ENCODE measurements around the gene ILF2. TPM values are rescaled to one million over a fixed set of nuclear protein-coding genes. Genes with fewer than 3 reads are reported as not detected.
A peak's percentile ranks its signal among the peaks of the same experiment; 100 is the strongest.
"Not testable (repeated sequence)": the region's sequence is repeated elsewhere in the genome, so short reads cannot be mapped to it uniquely, and the experiment has no call there.

The ILF2 gene
- 100 to 1,000 TPM; 193 to 260 TPM for total RNA-seq

GRCh38 chr1:153670859-153671627, at the start of gene ILF2:
Gene ILF2, minus strand, starts transcription at chr1:153670993. Its CDS starts 71 bp downstream, at chr1:153670922.
- Mint-ChIP-seq H3K4me3 (no peak within 1 kb of the TSS), H3K27ac (no peak within 1 kb of the TSS), H3K36me3 (peaks cover 39% of the 10 kb centered on the region), H3K4me1 (peaks cover 34% of the 10 kb centered on the region), H3K27me3 (no peaks in the 10 kb centered on the region), H3K9me3 (ENCODE audit: low read depth) (no peaks in the 10 kb centered on the region)
- CTCF ChIA-PET: interaction anchor here (1.0 to 3.5 kb wide), 11 partner anchors 10 to 320 kb away, joined by 3 to 13 read pairs (median 7); partner anchors contain the start of genes CHTOP, RAB13, RPS27 and SLC27A3
- peak; percentile 99 for DNase-seq
- peak; percentile 91 for ATAC-seq

- Mint-ChIP-seq H3K27me3 (peaks cover 27% of the 10 kb centered on the region), H3K9me3 (ENCODE audit: low read depth) (no peaks in the 10 kb centered on the region), H3K4me1 (peaks cover 6% of the 10 kb centered on the region), H3K27ac (no peak overlapping the region), H3K36me3 (no peaks in the 10 kb centered on the region), H3K4me3 (no peak overlapping the region)
- no peak for ATAC-seq
- no peak for DNase-seq
- CTCF ChIA-PET: no interaction called here
Observed at GRCh38 chr1:153717330-153717729, 46.5 kb upstream of the ILF2 start.

GRCh38 chr1:153716211-153716610, 45.4 kb upstream of the ILF2 start:
- not testable (repeated sequence) for ATAC-seq
- CTCF ChIA-PET: interaction anchor here (0.7 kb wide), 1 partner anchor 12 kb away, joined by 3 read pairs; no protein-coding TSS in a partner anchor

GRCh38 chr1:153711026-153711425, 40.2 kb upstream of the ILF2 start:
- ATAC-seq: no peak
- no peaks in the 10 kb centered on the region for H3K4me1 Mint-ChIP-seq
- no peak for DNase-seq

More at GRCh38 chr1:153716211-153716610, 45.4 kb upstream of the ILF2 start:
- not testable (repeated sequence) for H3K27ac Mint-ChIP-seq; H3K9me3 Mint-ChIP-seq (ENCODE audit: low read depth); H3K4me3 Mint-ChIP-seq; H3K36me3 Mint-ChIP-seq; H3K4me1 Mint-ChIP-seq; DNase-seq
- H3K27me3 Mint-ChIP-seq: peaks cover 27% of the 10 kb centered on the region

GRCh38 chr1:153705484-153705883, 34.7 kb upstream of the ILF2 start:
- DNase-seq (no peak), ATAC-seq (no peak)
- Mint-ChIP-seq H3K9me3 (ENCODE audit: low read depth) (no peaks in the 10 kb centered on the region), H3K4me1 (no peaks in the 10 kb centered on the region), H3K27ac (no peak overlapping the region), H3K27me3 (no peaks in the 10 kb centered on the region), H3K4me3 (no peak overlapping the region), H3K36me3 (no peaks in the 10 kb centered on the region)
- CTCF ChIA-PET: no interaction called here

More at GRCh38 chr1:153711026-153711425, 40.2 kb upstream of the ILF2 start:
- Mint-ChIP-seq H3K9me3 (ENCODE audit: low read depth) (no peaks in the 10 kb centered on the region), H3K27ac (no peak overlapping the region), H3K27me3 (peaks cover 18% of the 10 kb centered on the region), H3K4me3 (no peak overlapping the region), H3K36me3 (no peaks in the 10 kb centered on the region)
- CTCF ChIA-PET: no interaction called here

- ATAC-seq (no peak), DNase-seq (no peak)
- no peaks in the 10 kb centered on the region for H3K4me1 Mint-ChIP-seq
- H3K27me3 Mint-ChIP-seq: no peaks in the 10 kb centered on the region
- no peak overlapping the region for H3K4me3 Mint-ChIP-seq
- no peak overlapping the region for H3K27ac Mint-ChIP-seq
- CTCF ChIA-PET: no interaction called here
- no peaks in the 10 kb centered on the region for H3K36me3 Mint-ChIP-seq
- no peaks in the 10 kb centered on the region for H3K9me3 Mint-ChIP-seq (ENCODE audit: low read depth)
Observed at GRCh38 chr1:153699768-153700167, 29.0 kb upstream of the ILF2 start.

- no peak overlapping the region for H3K27ac Mint-ChIP-seq
- ATAC-seq: no peak
- CTCF ChIA-PET: no interaction called here
Observed at GRCh38 chr1:153698923-153699714, 28.3 kb upstream of the ILF2 start.

GRCh38 chr1:153698020-153698922, 27.5 kb upstream of the ILF2 start:
- Mint-ChIP-seq H3K36me3 (no peaks in the 10 kb centered on the region), H3K27ac (no peak overlapping the region), H3K27me3 (no peaks in the 10 kb centered on the region), H3K9me3 (ENCODE audit: low read depth) (no peaks in the 10 kb centered on the region), H3K4me3 (no peak overlapping the region), H3K4me1 (no peaks in the 10 kb centered on the region)
- ATAC-seq (no peak), DNase-seq (no peak)
- CTCF ChIA-PET: interaction anchor here (0.6 kb wide), 1 partner anchor 11 kb away, joined by 3 read pairs; no protein-coding TSS in a partner anchor

More at GRCh38 chr1:153698923-153699714, 28.3 kb upstream of the ILF2 start:
- Mint-ChIP-seq H3K27me3 (no peaks in the 10 kb centered on the region), H3K4me3 (no peak overlapping the region), H3K36me3 (no peaks in the 10 kb centered on the region), H3K9me3 (ENCODE audit: low read depth) (no peaks in the 10 kb centered on the region), H3K4me1 (no peaks in the 10 kb centered on the region)
- no peak for DNase-seq

- no peak for DNase-seq
- Mint-ChIP-seq H3K27ac (no peak overlapping the region), H3K9me3 (ENCODE audit: low read depth) (no peaks in the 10 kb centered on the region), H3K36me3 (no peaks in the 10 kb centered on the region), H3K4me3 (no peak overlapping the region), H3K4me1 (no peaks in the 10 kb centered on the region), H3K27me3 (no peaks in the 10 kb centered on the region)
- CTCF ChIA-PET: interaction anchor here (0.6 kb wide), 1 partner anchor 12 kb away, joined by 3 read pairs; no protein-coding TSS in a partner anchor
- ATAC-seq: no peak
Observed at GRCh38 chr1:153697191-153698019, 26.6 kb upstream of the ILF2 start.

GRCh38 chr1:153696741-153697140, 25.9 kb upstream of the ILF2 start:
- no peaks in the 10 kb centered on the region for H3K4me1 Mint-ChIP-seq
- no peaks in the 10 kb centered on the region for H3K27me3 Mint-ChIP-seq
- ATAC-seq (no peak), DNase-seq (no peak)
- H3K27ac Mint-ChIP-seq: no peak overlapping the region
- H3K9me3 Mint-ChIP-seq (ENCODE audit: low read depth): no peaks in the 10 kb centered on the region
- H3K4me3 Mint-ChIP-seq: no peak overlapping the region
- no peaks in the 10 kb centered on the region for H3K36me3 Mint-ChIP-seq
- CTCF ChIA-PET: no interaction called here

- Mint-ChIP-seq H3K9me3 (ENCODE audit: low read depth) (no peaks in the 10 kb centered on the region), H3K4me3 (no peak overlapping the region), H3K27ac (no peak overlapping the region), H3K4me1 (no peaks in the 10 kb centered on the region), H3K27me3 (peaks cover 13% of the 10 kb centered on the region), H3K36me3 (no peaks in the 10 kb centered on the region)
- CTCF ChIA-PET: no interaction called here
- no peak for ATAC-seq
- no peak for DNase-seq
Observed at GRCh38 chr1:153693466-153693865, 22.7 kb upstream of the ILF2 start.

- H3K27me3 Mint-ChIP-seq: peaks cover 28% of the 10 kb centered on the region
- no peak overlapping the region for H3K4me3 Mint-ChIP-seq
- no peak for DNase-seq
- no peaks in the 10 kb centered on the region for H3K36me3 Mint-ChIP-seq
- no peak for ATAC-seq
- no peak overlapping the region for H3K27ac Mint-ChIP-seq
- H3K9me3 Mint-ChIP-seq (ENCODE audit: low read depth): no peaks in the 10 kb centered on the region
- H3K4me1 Mint-ChIP-seq: no peaks in the 10 kb centered on the region
- CTCF ChIA-PET: interaction anchor here (1.4 kb wide), 1 partner anchor 11 kb away, joined by 7 read pairs; the partner anchor contains the start of gene NPR1
Observed at GRCh38 chr1:153688736-153689328, 18.0 kb upstream of the ILF2 start.
